K562 (cell line): ENCODE measurements around the gene FAM78B. TPM values are rescaled to one million over a fixed set of nuclear protein-coding genes. Genes with fewer than 3 reads are reported as not detected.

Experiments
- ATAC-seq: fragments of 200-7000 bp; cut with Tn5 transposase; 3 replicates; pipeline ENCODE4 v1.9.1; 2020; ENCODE audit warnings: moderate library complexity
- BruUV-seq: library from RNA; stranded (reverse); fragments of 400-500 nt; replicated peaks from 2 replicates; lab custom pipeline; 2021; lab: Mats Ljungman, UMichigan
- CTCF ChIA-PET: fragments of 300-600 bp; formaldehyde crosslinking; extraction: SDS; loops from one replicate; lab custom pipeline; 2021; ENCODE audit warnings: low intra/inter-chr PET ratio; lab: Yijun Ruan, JAX
- POLR2A ChIA-PET: fragments of 300-600, 350-650 bp; sonication (Branson Sonifier 250); formaldehyde crosslinking; extraction: SDS; loops from one replicate; lab custom pipeline; 2021; ENCODE audit warnings: antibody characterized with exemption, inconsistent platforms; lab: Yijun Ruan, JAX
- DNase-seq, 4 experiments: peaks; one replicate each; pipeline versions ENCODE4 v3.0.0 to v3.0.0-alpha.2; 2011 to 2018; ENCODE audit warnings: low spot score in 3 of 4, mixed read lengths in 3 of 4; ENCODE audit errors: extremely low read depth in 1 of 4
- FAIRE-seq: peaks from 2 replicates; lab custom pipeline; 2011; peaks lifted over from hg19 to GRCh38; lab: Jason Lieb, UNC
- H2AFZ ChIP-seq: 2 replicates; pipeline ENCODE4 v1.6.0; 2011; ENCODE audit warnings: low read depth, low read length, control low read depth, inconsistent platforms
- H3K27ac ChIP-seq: fragments of 200-600 bp; 3 replicates; pipeline ENCODE4 v1.8.0; 2011; ENCODE audit warnings: low read depth, mild to moderate bottlenecking, control low read depth, inconsistent platforms, low read length, moderate library complexity, mixed read lengths; ENCODE audit errors: extremely low read depth
- H3K27me3 ChIP-seq, 2 experiments: fragments of 300-600 bp in 1 of 2; 2 replicates in 1 of 2; 3 replicates in 1 of 2; pipeline versions ENCODE4 v1.6.0 to v1.8.0; 2011; ENCODE audit warnings: inconsistent platforms in 2 of 2, low read length in 2 of 2, mild to moderate bottlenecking in 1 of 2, mixed read lengths in 1 of 2, moderate library complexity in 1 of 2; ENCODE audit not compliant: control insufficient read depth in 2 of 2, insufficient read depth in 2 of 2
- H3K36me3 ChIP-seq: fragments of 300-600 bp; 3 replicates; pipeline ENCODE4 v1.8.0; 2011; ENCODE audit warnings: mild to moderate bottlenecking, low read length, inconsistent platforms; ENCODE audit not compliant: control insufficient read depth, insufficient read depth
- H3K4me1 ChIP-seq, 2 experiments: fragments of 200-600 bp in 1 of 2; replicated peaks in 1 of 2; 2 replicates in 1 of 2; 3 replicates in 1 of 2; pipeline versions ENCODE4 v1.5.1 to v1.8.0; 2011; ENCODE audit warnings: inconsistent platforms in 2 of 2, low read length in 2 of 2, mild to moderate bottlenecking in 1 of 2, mixed read lengths in 1 of 2, moderate library complexity in 1 of 2; ENCODE audit not compliant: control insufficient read depth in 2 of 2, insufficient read depth in 2 of 2
- H3K4me2 ChIP-seq: 2 replicates; pipeline ENCODE4 v1.6.1; 2011; ENCODE audit warnings: low read length, control low read depth, inconsistent platforms, mixed read lengths; ENCODE audit not compliant: insufficient read depth
- H3K4me3 ChIP-seq: fragments of 200-600 bp; sonication (generic), shearing (Covaris generic); 2 replicates; pipeline ENCODE4 v1.5.1; 2016; ENCODE audit warnings: control low read depth, inconsistent platforms
- H3K79me2 ChIP-seq: fragments of 200-600 bp; 3 replicates; pipeline ENCODE4 v1.8.0; 2011; ENCODE audit warnings: low read length, inconsistent platforms; ENCODE audit not compliant: control insufficient read depth, insufficient read depth
- H3K9ac ChIP-seq, 2 experiments: 2 replicates each; pipeline versions ENCODE4 v1.6.0 to v1.6.1; 2011; ENCODE audit warnings: low read depth in 2 of 2, low read length in 2 of 2, control low read depth in 1 of 2, inconsistent platforms in 1 of 2, mild to moderate bottlenecking in 1 of 2, mixed read lengths in 1 of 2; ENCODE audit not compliant: insufficient read depth in 1 of 2
- H3K9me1 ChIP-seq: one replicate; pipeline ENCODE4 v1.6.0; 2011; ENCODE audit warnings: inconsistent platforms, mild to moderate bottlenecking, low read length, moderate library complexity; ENCODE audit not compliant: control insufficient read depth, insufficient read depth
- H3K9me3 ChIP-seq: replicated peaks from 2 replicates; pipeline ENCODE4 v1.5.1; 2011; ENCODE audit warnings: low read depth, low read length, inconsistent platforms; ENCODE audit not compliant: control insufficient read depth, insufficient read depth
- H4K20me1 ChIP-seq: replicated peaks from 2 replicates; pipeline ENCODE4 v1.6.1; 2011; ENCODE audit warnings: low read length, inconsistent platforms, mixed read lengths; ENCODE audit not compliant: control insufficient read depth, insufficient read depth
- HDAC8 ChIP-seq: fragments of 450-650 bp; IDR thresholded peaks from 2 replicates; pipeline ENCODE4 v1.6.1; 2016; ENCODE audit warnings: mild to moderate bottlenecking, missing genetic modification characterization, moderate library complexity, missing compliant biosample characterization
- HMG20B ChIP-seq: fragments of 250-450 bp; sonication (Bioruptor Pico); IDR thresholded peaks from 2 replicates; pipeline ENCODE4 v1.5.0; 2021; ENCODE audit warnings: mild to moderate bottlenecking
- MCM3 ChIP-seq: fragments of 450-650 bp; IDR thresholded peaks from 2 replicates; pipeline ENCODE4 v1.6.1; 2016
- NR2F6 ChIP-seq: fragments of 450-650 bp; formaldehyde crosslinking; IDR thresholded peaks from 2 replicates; pipeline ENCODE4 v1.4.0; 2020; ENCODE audit warnings: mild to moderate bottlenecking
- POLR3G ChIP-seq: IDR thresholded peaks from 2 replicates; pipeline ENCODE4 v1.6.1; 2011; ENCODE audit not compliant: insufficient read length, insufficient replicate concordance; ENCODE audit errors: extremely low read depth
- ZNF146 ChIP-seq: IDR thresholded peaks from one replicate; pipeline ENCODE4 v1.6.1; 2018; ENCODE audit warnings: missing compliant biosample characterization; ENCODE audit not compliant: unreplicated experiment
- ZNF431 ChIP-seq: sonication (generic); formaldehyde crosslinking; IDR thresholded peaks from 2 replicates; pipeline ENCODE4 v1.8.0; 2022; ENCODE audit warnings: mild to moderate bottlenecking, missing genetic modification reagents
- WGBS: fragments of 100-300 bp; shearing (Covaris generic); methylation state at CpG from one replicate; pipeline ENCODE4 v1.1.6; 2016; ENCODE audit warnings: low coverage, mixed read lengths; ENCODE audit not compliant: insufficient coverage; ENCODE audit errors: missing lambda C conversion rate; 5-methylcytosine and 5-hydroxymethylcytosine counted together
- in situ Hi-C: fragments of 300-500 bp; cut with MboI; formaldehyde crosslinking; loops from 4 replicates; pipeline ENCODE4 v1.15.0; 2018; ENCODE audit warnings: inconsistent platforms, mixed read lengths
- intact Hi-C: fragments of 100-400 bp; cut with micrococcal nuclease; formaldehyde crosslinking; loops from 2 replicates; pipeline ENCODE4 v1.14.2; 2022
- polyA plus RNA-seq, 8 experiments: library from polyadenylated mRNA; depleted of rRNA in 4 of 8; stranded (reverse) in 5 of 8; unstranded in 3 of 8; fragments of >200 nt; fragmentation: Nextera tagmentation in 2 of 8; fragmentation: Illumina TruSeq in 1 of 8; extraction: Ambion mirVana in 2 of 8; extraction: Trizol in 1 of 8; gene quantifications; 2 replicates each; pipeline versions ENCODE4 v1.2.1 to v1.2.3, GENCODE V29; 2011 to 2014; ENCODE audit warnings: inconsistent platforms in 1 of 8, missing spikeins in 1 of 8
- total RNA-seq, 7 experiments: library from RNA; depleted of rRNA in 6 of 7; stranded (reverse); fragments of >200 nt in 6 of 7; fragmentation: Illumina TruSeq in 2 of 7; extraction: Trizol in 2 of 7; gene quantifications; 2 replicates each; pipeline versions ENCODE4 v1.2.1 to v1.2.3, GENCODE V29; 2011 to 2021; ENCODE audit warnings: low replicate concordance in 1 of 7
- TF ChIP-seq, protein P1 (sequence below), 3 experiments: IDR thresholded peaks in 2 of 3; conservative IDR thresholded peaks in 1 of 3; 2 replicates each; pipeline ENCODE4 v1.5.1; 2011 to 2012; ENCODE audit warnings: low read length in 3 of 3, mild to moderate bottlenecking in 3 of 3, control low read depth in 2 of 3, improper control_type of control experiment in 1 of 3, inconsistent platforms in 1 of 3, low read depth in 1 of 3, mixed read lengths in 1 of 3, moderate library complexity in 1 of 3; ENCODE audit not compliant: insufficient read depth in 2 of 3
- TF ChIP-seq, protein P2 (sequence below), 2 experiments: fragments of 150-350 bp in 1 of 2; IDR thresholded peaks; 2 replicates each; pipeline ENCODE4 v1.6.1; 2012 to 2016; ENCODE audit warnings: low read depth in 2 of 2, low read length in 2 of 2, mild to moderate bottlenecking in 1 of 2, moderate library complexity in 1 of 2

Gene FAM78B
- total and polyA plus RNA-seq, 9 of the 15 experiments (the other 6 are each of a cell fraction or from before 2014, with no cell fraction given), result 0.04 to 0.43 (median 0.29) TPM; not detected in 1

DNA sequence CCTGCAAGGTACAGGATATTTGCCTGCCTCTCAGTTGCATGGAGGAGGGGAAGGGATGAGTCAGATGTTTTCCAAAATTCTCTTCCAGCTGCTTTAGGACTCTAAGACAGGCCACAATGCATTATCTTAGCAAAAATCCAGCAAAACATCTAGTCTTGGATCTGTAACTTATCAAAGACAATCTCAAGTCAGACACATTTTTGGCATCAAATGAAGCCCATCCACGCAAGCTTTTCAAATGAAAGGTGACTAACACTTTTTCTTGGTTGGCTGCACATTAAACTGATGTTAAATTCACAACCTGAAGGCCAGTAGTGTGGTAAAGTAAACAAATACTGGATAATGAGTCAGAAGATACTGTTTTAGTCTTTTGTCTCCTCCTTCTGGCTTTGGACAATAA lies 21.3 kb downstream of the FAM78B start:
- ChIA-PET POLR2A (interaction anchor here (0.7 kb wide), 2 partner anchors 192 to 616 kb away, joined by 3 read pairs; no protein-coding TSS in a partner anchor), CTCF (no interaction called here)
- Histone ChIP-seq H3K4me2 (no peak overlapping the region), H3K36me3 (no peaks in the 10 kb centered on the region), H2AFZ (no peak overlapping the region), H4K20me1 (no peaks in the 10 kb centered on the region), H3K9me1 (no peaks in the 10 kb centered on the region), H3K27me3 (peaks cover 0 to 7% of the 10 kb centered on the region in 2 experiments; a peak in 2 of 5 replicates), H3K79me2 (no peaks in the 10 kb centered on the region), H3K27ac (no peak overlapping the region), H3K4me1 (no peaks in the 10 kb centered on the region), H3K4me3 (no peak overlapping the region), H3K9ac (no peak overlapping the region), H3K9me3 (no peaks in the 10 kb centered on the region)
- no peak for ATAC-seq
- WGBS, result 0% methylated on average over 1 of the region's 1 CpG
- no TSS peak for BruUV-seq
- intact Hi-C loops (no loop called here), in situ Hi-C loops (no loop called here)
- DNase-seq, result no peak
- no peak for FAIRE-seq
- no peak for TF ChIP-seq POLR3G
- TF ChIP-seq NR2F6 (CRISPR knock-in tag), result no peak
- no peak for TF ChIP-seq ZNF431 (CRISPR knock-in tag)
- no peak for TF ChIP-seq MCM3
- no peak for TF ChIP-seq HDAC8 (tag)

GRCh38 chr1:166141969-166142368 lies 24.8 kb downstream of the FAM78B start:
- no peaks in the 10 kb centered on the region for H3K9me3 ChIP-seq
- ChIA-PET POLR2A (no interaction called here), CTCF (no interaction called here)
- peak in 1 of 4 experiments; percentile 9 for DNase-seq
- H3K36me3 ChIP-seq, result no peaks in the 10 kb centered on the region
- no peak overlapping the region for H3K4me2 ChIP-seq
- ATAC-seq, result peak; percentile 72
- H3K4me1 ChIP-seq, result no peaks in the 10 kb centered on the region
- no peak overlapping the region for H3K27ac ChIP-seq
- no peaks in the 10 kb centered on the region for H3K79me2 ChIP-seq
- no peak overlapping the region for H3K9ac ChIP-seq
- in situ Hi-C loops (no loop called here), intact Hi-C loops (no loop called here)
- H3K27me3 ChIP-seq, result no peaks in the 10 kb centered on the region; a peak in 1 of 5 replicates
- H3K9me1 ChIP-seq, result no peaks in the 10 kb centered on the region
- FAIRE-seq, result peak; percentile 62
- H4K20me1 ChIP-seq, result no peaks in the 10 kb centered on the region
- H3K4me3 ChIP-seq, result no peak overlapping the region
- no peak for TF ChIP-seq ZNF146
- TF ChIP-seq, protein P1, sequence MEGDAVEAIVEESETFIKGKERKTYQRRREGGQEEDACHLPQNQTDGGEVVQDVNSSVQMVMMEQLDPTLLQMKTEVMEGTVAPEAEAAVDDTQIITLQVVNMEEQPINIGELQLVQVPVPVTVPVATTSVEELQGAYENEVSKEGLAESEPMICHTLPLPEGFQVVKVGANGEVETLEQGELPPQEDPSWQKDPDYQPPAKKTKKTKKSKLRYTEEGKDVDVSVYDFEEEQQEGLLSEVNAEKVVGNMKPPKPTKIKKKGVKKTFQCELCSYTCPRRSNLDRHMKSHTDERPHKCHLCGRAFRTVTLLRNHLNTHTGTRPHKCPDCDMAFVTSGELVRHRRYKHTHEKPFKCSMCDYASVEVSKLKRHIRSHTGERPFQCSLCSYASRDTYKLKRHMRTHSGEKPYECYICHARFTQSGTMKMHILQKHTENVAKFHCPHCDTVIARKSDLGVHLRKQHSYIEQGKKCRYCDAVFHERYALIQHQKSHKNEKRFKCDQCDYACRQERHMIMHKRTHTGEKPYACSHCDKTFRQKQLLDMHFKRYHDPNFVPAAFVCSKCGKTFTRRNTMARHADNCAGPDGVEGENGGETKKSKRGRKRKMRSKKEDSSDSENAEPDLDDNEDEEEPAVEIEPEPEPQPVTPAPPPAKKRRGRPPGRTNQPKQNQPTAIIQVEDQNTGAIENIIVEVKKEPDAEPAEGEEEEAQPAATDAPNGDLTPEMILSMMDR (IDR thresholded peaks at IDR 0.05 in 2 of 3, conservative IDR thresholded peaks at IDR 0.05 in 1 of 3; ENCODE audit: insufficient read depth in 2 of 3, low read depth in 1 of 3, low read length in 3 of 3), result 0 out of 6 replicates have a peak, but pooled peaks of 1 of the 3 experiments have one; percentile 22
- TF ChIP-seq, protein P2, sequence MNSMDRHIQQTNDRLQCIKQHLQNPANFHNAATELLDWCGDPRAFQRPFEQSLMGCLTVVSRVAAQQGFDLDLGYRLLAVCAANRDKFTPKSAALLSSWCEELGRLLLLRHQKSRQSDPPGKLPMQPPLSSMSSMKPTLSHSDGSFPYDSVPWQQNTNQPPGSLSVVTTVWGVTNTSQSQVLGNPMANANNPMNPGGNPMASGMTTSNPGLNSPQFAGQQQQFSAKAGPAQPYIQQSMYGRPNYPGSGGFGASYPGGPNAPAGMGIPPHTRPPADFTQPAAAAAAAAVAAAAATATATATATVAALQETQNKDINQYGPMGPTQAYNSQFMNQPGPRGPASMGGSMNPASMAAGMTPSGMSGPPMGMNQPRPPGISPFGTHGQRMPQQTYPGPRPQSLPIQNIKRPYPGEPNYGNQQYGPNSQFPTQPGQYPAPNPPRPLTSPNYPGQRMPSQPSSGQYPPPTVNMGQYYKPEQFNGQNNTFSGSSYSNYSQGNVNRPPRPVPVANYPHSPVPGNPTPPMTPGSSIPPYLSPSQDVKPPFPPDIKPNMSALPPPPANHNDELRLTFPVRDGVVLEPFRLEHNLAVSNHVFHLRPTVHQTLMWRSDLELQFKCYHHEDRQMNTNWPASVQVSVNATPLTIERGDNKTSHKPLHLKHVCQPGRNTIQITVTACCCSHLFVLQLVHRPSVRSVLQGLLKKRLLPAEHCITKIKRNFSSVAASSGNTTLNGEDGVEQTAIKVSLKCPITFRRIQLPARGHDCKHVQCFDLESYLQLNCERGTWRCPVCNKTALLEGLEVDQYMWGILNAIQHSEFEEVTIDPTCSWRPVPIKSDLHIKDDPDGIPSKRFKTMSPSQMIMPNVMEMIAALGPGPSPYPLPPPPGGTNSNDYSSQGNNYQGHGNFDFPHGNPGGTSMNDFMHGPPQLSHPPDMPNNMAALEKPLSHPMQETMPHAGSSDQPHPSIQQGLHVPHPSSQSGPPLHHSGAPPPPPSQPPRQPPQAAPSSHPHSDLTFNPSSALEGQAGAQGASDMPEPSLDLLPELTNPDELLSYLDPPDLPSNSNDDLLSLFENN (IDR thresholded peaks at IDR 0.05; ENCODE audit: low read depth in 2 of 2, low read length in 2 of 2), result no peak
- no peak for TF ChIP-seq HMG20B (CRISPR knock-in tag)
- BruUV-seq, result no TSS peak
- no peak overlapping the region for H2AFZ ChIP-seq
